ENCODE data around the gene NCKAP5. TPM values are rescaled to one million over a fixed set of nuclear protein-coding genes. Genes with fewer than 3 reads are reported as not detected.

NCKAP5 gene
- total and polyA plus RNA-seq, 10 donors, result 0.39 to 6.0 (median 3.3) TPM

DNA sequence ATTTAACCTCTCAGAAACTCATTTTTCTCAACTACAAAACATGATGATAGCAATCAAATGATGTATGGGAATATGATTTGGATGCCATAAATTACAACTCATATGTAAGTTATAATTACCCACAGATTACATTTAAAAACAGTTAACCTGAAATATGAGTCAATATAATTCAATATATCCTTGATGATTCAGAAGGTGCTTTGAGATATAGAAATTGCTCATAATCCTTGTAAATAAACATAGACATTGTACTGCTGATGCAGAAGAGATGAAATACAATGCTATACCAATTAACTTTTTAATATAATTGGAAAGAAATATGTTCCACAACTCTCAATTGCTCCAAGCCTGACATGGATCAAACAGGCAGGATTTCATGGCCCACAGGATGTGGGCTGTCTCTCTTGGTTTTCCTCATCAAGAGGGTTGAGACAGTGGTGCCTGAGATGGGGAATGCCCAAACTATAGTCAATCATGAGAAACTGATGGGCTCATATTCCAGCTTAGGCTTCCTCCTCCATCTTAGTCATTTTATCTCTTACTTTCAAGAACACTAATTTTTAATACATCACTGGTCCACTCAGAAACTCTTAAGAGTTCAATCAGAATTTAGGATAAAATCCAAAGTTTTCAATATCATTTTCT is 49.4 kb downstream of the NCKAP5 start:
- H3K27me3 ChIP-seq (replicated peaks in 1 of 7), result no peaks in the 10 kb centered on the region
- no peak overlapping the region for H3K4me3 ChIP-seq
- no peak overlapping the region for H3K27ac ChIP-seq
- no peaks in the 10 kb centered on the region for H3K9me3 ChIP-seq
- TF ChIP-seq POLR2A (IDR thresholded peaks at IDR 0.05) (no peak), POLR2AphosphoS5 (IDR thresholded peaks at IDR 0.05) (no peak)
- TF ChIP-seq, protein P1, sequence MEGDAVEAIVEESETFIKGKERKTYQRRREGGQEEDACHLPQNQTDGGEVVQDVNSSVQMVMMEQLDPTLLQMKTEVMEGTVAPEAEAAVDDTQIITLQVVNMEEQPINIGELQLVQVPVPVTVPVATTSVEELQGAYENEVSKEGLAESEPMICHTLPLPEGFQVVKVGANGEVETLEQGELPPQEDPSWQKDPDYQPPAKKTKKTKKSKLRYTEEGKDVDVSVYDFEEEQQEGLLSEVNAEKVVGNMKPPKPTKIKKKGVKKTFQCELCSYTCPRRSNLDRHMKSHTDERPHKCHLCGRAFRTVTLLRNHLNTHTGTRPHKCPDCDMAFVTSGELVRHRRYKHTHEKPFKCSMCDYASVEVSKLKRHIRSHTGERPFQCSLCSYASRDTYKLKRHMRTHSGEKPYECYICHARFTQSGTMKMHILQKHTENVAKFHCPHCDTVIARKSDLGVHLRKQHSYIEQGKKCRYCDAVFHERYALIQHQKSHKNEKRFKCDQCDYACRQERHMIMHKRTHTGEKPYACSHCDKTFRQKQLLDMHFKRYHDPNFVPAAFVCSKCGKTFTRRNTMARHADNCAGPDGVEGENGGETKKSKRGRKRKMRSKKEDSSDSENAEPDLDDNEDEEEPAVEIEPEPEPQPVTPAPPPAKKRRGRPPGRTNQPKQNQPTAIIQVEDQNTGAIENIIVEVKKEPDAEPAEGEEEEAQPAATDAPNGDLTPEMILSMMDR (IDR thresholded peaks at IDR 0.05 in 8 of 11, conservative IDR thresholded peaks at IDR 0.05 in 3 of 11), result no peak
- no peak for DNase-seq
- intact Hi-C loops (cut with DNase I; ENCODE audit: low total_unique reads), result no loop called here
- no peaks in the 10 kb centered on the region for H3K4me1 ChIP-seq
- H3K36me3 ChIP-seq, result no peaks in the 10 kb centered on the region

DNA sequence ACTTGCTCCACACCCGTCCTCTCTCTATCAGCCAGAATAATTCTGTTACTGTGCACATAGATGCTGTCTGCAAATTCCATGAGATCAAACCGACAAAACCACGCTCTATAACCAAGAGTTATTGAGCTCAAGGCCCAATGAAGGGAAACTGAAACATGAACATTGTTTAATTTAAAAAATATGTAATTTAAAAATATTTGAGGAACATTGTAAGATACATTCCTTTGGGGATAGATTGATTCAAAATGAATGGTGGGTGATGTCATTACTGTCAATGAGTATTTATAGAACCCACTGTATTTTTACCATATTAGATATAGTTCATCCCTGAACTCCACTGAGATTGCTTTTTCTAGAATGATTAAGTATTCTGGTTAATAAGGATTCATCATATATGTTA is 50.4 kb downstream of the NCKAP5 start:
- WGBS, 5 donors, result 89 to 97% (median 91%) methylated on average over 3 of the region's 3 CpGs

DNA sequence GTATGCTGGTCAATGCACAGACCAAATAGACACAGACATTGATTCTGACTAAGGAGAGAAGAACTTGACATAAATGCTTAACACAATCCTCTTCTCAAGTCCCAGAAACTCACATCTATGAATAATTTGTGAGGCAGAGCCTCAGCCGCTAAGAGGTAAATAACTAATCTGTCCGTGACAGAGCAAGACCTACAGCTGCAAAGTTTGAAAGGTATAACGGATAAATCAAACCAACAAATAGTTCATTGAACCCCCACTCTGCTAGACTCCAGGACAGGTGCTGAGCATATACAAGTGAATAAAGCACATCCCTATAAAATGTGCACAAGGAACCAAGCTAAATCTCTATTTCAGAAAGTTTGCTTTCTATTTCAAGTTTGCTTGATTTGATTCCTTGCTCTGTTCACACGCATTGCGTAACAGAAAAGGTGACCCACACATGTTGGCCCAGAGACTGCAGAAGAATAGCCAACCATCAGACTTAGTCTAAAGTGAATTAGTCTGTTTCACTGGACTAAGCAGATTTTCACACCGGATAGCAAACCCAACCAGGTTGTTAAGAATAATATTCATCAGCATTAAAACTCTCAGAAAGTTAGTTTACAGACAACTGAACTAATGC is 51.7 kb downstream of the NCKAP5 start:
- TF ChIP-seq, protein P1 (IDR thresholded peaks at IDR 0.05 in 8 of 11, conservative IDR thresholded peaks at IDR 0.05 in 3 of 11), result no peak
- TF ChIP-seq POLR2AphosphoS5 (IDR thresholded peaks at IDR 0.05), result no peak
- TF ChIP-seq POLR2A (IDR thresholded peaks at IDR 0.05), result no peak
- no peaks in the 10 kb centered on the region for H3K27me3 ChIP-seq (replicated peaks in 1 of 7)
- H3K9me3 ChIP-seq, result no peaks in the 10 kb centered on the region
- H3K4me3 ChIP-seq, result no peak overlapping the region
- DNase-seq, result no peak
- no peak overlapping the region for H3K27ac ChIP-seq
- intact Hi-C loops (cut with DNase I; ENCODE audit: low total_unique reads), result no loop called here
- whole genome bisulfite sequencing, 5 donors, result 91 to 95% (median 94%) methylated on average over 6 of the region's 6 CpGs
- H3K36me3 ChIP-seq, result no peaks in the 10 kb centered on the region
- no peaks in the 10 kb centered on the region for H3K4me1 ChIP-seq

More for the DNA sequence above, 50.4 kb downstream of the NCKAP5 start:
- TF ChIP-seq POLR2A (IDR thresholded peaks at IDR 0.05) (no peak), POLR2AphosphoS5 (IDR thresholded peaks at IDR 0.05) (no peak)
- TF ChIP-seq, protein P1 (IDR thresholded peaks at IDR 0.05 in 8 of 11, conservative IDR thresholded peaks at IDR 0.05 in 3 of 11), result no peak
- Histone ChIP-seq H3K27me3 (replicated peaks in 1 of 7) (no peaks in the 10 kb centered on the region), H3K4me3 (no peak overlapping the region), H3K36me3 (no peaks in the 10 kb centered on the region), H3K27ac (no peak overlapping the region), H3K9me3 (no peaks in the 10 kb centered on the region), H3K4me1 (no peaks in the 10 kb centered on the region)
- intact Hi-C loops (cut with DNase I; ENCODE audit: low total_unique reads), result no loop called here
- no peak for DNase-seq

DNA sequence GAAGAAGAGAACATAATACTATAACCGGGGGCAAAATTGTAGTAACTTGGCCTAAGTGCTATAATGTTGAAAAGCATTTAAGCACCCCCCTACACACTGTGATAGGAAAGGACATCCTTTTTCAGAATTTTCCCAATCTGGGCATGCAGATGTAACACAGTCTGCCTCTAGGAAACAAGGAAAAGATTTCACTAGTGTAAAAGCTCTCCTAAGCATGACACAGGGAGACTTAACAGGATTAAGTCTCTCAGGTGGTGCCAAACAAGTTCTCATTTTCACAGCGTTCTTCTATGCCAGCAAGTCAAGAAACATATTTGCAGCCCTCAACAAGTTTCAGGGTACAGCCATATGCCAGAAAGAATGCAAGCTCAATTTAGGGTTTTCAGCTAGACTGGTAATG is 53.0 kb downstream of the NCKAP5 start:
- no peaks in the 10 kb centered on the region for H3K4me1 ChIP-seq
- no peak overlapping the region for H3K27ac ChIP-seq
- no peak overlapping the region for H3K4me3 ChIP-seq
- no peaks in the 10 kb centered on the region for H3K36me3 ChIP-seq
- H3K9me3 ChIP-seq, result no peaks in the 10 kb centered on the region
- intact Hi-C loops (cut with DNase I; ENCODE audit: low total_unique reads), result no loop called here
- DNase-seq, result no peak
- WGBS, 5 donors, result 68 to 89% (median 88%) methylated on average over 2 of the region's 2 CpGs
- TF ChIP-seq, protein P1 (IDR thresholded peaks at IDR 0.05 in 8 of 11, conservative IDR thresholded peaks at IDR 0.05 in 3 of 11), result no peak
- TF ChIP-seq POLR2A (IDR thresholded peaks at IDR 0.05), result no peak
- no peak for TF ChIP-seq POLR2AphosphoS5 (IDR thresholded peaks at IDR 0.05)
- H3K27me3 ChIP-seq (replicated peaks in 1 of 7), result no peaks in the 10 kb centered on the region

All from spleen (tissue), 11 donors.